WERI-Rb-1 (cell line): ENCODE data around the gene RASSF7.

Experiments
- DNase-seq: peaks from one replicate; pipeline ENCODE4 v3.0.0-alpha.2; 2020
- H3K27ac ChIP-seq: fragments of 250-450 bp; sonication (Bioruptor Pico); 2 replicates; pipeline ENCODE4 v1.5.1; 2020; ENCODE audit warnings: mild to moderate bottlenecking, moderate library complexity
- H3K27me3 ChIP-seq: fragments of 250-450 bp; sonication (Bioruptor Pico); 2 replicates; pipeline ENCODE4 v1.5.1; 2021; ENCODE audit warnings: mild to moderate bottlenecking, low read depth, moderate library complexity; ENCODE audit not compliant: insufficient read depth, severe bottlenecking
- H3K36me3 ChIP-seq: fragments of 250-450 bp; sonication (Bioruptor Pico); 2 replicates; pipeline ENCODE4 v1.5.1; 2020; ENCODE audit warnings: mild to moderate bottlenecking, moderate library complexity
- H3K4me3 ChIP-seq: 2 replicates; pipeline ENCODE4 v1.5.1; 2011; ENCODE audit warnings: low read depth, mild to moderate bottlenecking, control low read depth, low read length
- H3K9me3 ChIP-seq: fragments of 250-450 bp; sonication (Bioruptor Pico); 2 replicates; pipeline ENCODE4 v1.5.1; 2021; ENCODE audit warnings: mild to moderate bottlenecking, moderate library complexity; ENCODE audit not compliant: severe bottlenecking
- TF ChIP-seq, protein P1 (sequence below): IDR thresholded peaks from 2 replicates; pipeline ENCODE4 v1.5.1; 2011; ENCODE audit warnings: low read depth, mild to moderate bottlenecking, control low read depth, inconsistent platforms, low read length

The RASSF7 gene

DNA sequence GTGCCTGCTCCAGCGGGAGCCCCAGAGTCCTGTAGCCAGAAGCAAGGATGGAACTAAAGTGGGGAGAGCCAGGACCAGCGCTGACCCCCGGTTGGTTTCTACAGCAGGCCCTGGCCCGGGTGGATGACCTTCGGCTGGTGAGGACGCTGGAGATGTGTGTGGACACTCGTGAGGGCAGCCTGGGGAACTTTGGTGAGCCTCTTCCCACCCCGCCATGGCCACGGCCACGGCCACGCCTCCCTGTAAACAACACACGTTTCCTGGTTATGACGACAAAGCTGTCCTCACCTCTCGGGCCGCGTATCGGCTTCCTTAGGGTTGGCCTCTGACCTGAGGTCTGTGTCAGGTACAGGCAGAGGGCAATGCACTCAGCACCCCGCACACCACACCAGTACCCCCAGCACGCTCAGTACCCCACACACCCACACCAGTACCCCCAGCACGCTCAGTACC is 19.3 kb upstream of the RASSF7 start:
- no peak overlapping the region for H3K4me3 ChIP-seq
- DNase-seq: no peak

GRCh38 chr11:544817-545166 is 16.0 kb upstream of the RASSF7 start:
- TF ChIP-seq, protein P1, sequence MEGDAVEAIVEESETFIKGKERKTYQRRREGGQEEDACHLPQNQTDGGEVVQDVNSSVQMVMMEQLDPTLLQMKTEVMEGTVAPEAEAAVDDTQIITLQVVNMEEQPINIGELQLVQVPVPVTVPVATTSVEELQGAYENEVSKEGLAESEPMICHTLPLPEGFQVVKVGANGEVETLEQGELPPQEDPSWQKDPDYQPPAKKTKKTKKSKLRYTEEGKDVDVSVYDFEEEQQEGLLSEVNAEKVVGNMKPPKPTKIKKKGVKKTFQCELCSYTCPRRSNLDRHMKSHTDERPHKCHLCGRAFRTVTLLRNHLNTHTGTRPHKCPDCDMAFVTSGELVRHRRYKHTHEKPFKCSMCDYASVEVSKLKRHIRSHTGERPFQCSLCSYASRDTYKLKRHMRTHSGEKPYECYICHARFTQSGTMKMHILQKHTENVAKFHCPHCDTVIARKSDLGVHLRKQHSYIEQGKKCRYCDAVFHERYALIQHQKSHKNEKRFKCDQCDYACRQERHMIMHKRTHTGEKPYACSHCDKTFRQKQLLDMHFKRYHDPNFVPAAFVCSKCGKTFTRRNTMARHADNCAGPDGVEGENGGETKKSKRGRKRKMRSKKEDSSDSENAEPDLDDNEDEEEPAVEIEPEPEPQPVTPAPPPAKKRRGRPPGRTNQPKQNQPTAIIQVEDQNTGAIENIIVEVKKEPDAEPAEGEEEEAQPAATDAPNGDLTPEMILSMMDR: no peak
- Histone ChIP-seq H3K27ac (no peak overlapping the region), H3K9me3 (no peaks in the 10 kb centered on the region), H3K4me3 (no peak overlapping the region), H3K36me3 (no peaks in the 10 kb centered on the region), H3K27me3 (no peaks in the 10 kb centered on the region)
- no peak for DNase-seq

More for the DNA sequence above, 19.3 kb upstream of the RASSF7 start:
- H3K27ac ChIP-seq: no peak overlapping the region
- H3K36me3 ChIP-seq: no peaks in the 10 kb centered on the region
- TF ChIP-seq, protein P1: no peak
- no peaks in the 10 kb centered on the region for H3K27me3 ChIP-seq
- peaks cover 2% of the 10 kb centered on the region for H3K9me3 ChIP-seq

DNA sequence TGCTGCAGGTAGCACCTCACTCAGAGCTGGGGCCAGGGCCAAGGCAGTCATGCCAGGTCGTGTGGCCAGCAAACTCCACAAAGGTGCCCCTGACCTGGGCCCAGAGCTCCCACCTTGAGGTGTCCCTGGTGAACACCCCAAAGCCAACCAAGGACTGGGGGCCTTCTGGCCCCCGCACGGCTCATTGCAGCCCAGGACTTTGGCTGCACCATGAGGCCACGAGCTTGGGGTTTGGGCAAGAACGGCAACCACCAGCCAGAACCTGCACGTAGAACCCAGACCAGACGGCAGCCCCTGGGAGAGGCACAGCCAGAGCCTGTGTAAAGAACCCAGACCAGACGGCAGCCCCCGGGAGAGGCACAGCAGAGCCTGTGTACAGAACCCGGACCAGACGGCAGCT is 15.6 kb upstream of the RASSF7 start:
- Histone ChIP-seq H3K9me3 (no peaks in the 10 kb centered on the region), H3K27me3 (no peaks in the 10 kb centered on the region), H3K4me3 (no peak overlapping the region), H3K36me3 (no peaks in the 10 kb centered on the region), H3K27ac (no peak overlapping the region)
- TF ChIP-seq, protein P1: no peak
- DNase-seq: no peak

- Histone ChIP-seq H3K27ac (peak overlapping the region; percentile 38), H3K9me3 (no peaks in the 10 kb centered on the region), H3K27me3 (no peaks in the 10 kb centered on the region), H3K4me3 (no peak overlapping the region), H3K36me3 (no peaks in the 10 kb centered on the region)
- peak; percentile 54 for DNase-seq
- TF ChIP-seq, protein P1: no peak
These were observed 11.8 kb upstream of the RASSF7 start for GRCh38 chr11:548700-549603.

GRCh38 chr11:550021-550745 is 10.6 kb upstream of the RASSF7 start:
- Histone ChIP-seq H3K4me3 (no peak overlapping the region), H3K27me3 (peaks cover under 1% of the 10 kb centered on the region), H3K36me3 (no peaks in the 10 kb centered on the region), H3K9me3 (no peaks in the 10 kb centered on the region), H3K27ac (no peak overlapping the region)
- TF ChIP-seq, protein P1: no peak
- no peak for DNase-seq
